Stimulated activated CD4-positive, alpha-beta T cell treated with anti-CD3 and anti-CD28 coated beads, Interleukin-4, amount 100 ng/mL, for 4 hours (primary cell): ENCODE data around the gene EXOC4.
"Not testable (repeated sequence)": the region's sequence is repeated elsewhere in the genome, so short reads cannot be mapped to it uniquely, and the experiment has no call there.

Source experiments
- DNase-seq, 2 experiments: peaks; one replicate each; pipeline ENCODE4 v3.0.0-alpha.2; 2020

The EXOC4 gene

DNA sequence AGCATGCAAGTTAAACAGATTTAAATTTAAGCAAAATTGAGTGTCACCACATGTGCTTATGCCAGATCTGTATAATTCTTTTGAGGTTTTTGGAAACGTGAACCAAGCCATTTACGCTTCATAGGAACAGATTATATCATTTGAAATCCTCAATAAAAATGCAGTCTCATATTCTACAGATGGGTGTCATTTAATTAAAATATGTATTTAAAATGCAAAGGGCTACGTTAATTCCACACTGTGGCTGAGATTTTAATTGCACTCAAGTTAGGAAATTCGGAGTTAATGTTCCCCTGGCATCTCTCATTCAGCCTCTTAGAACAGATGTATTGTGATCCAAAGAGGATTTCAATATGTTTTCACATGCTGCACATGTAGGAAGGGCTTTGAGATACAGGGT, 709.8 kb downstream of the EXOC4 start:
- DNase-seq: no peak

DNA sequence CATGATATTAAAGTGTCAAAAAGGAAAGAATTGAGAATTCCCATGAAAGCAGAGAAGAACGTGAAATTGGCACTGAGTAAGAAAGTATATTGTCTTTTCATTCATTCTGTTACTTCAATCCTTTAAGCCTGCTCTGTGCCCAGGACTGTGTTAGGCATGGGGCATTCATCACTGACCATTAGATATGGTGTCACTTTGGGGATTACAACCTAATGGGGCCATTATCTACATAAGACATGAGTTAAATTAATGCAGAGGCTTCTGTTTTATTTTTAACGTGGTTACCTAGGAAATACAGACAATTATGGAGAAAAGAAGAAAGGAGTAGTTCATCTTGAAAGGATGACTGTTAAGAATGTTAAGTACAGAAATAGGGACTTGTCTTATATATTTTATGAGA, 710.8 kb downstream of the EXOC4 start:
- DNase-seq: no peak

DNA sequence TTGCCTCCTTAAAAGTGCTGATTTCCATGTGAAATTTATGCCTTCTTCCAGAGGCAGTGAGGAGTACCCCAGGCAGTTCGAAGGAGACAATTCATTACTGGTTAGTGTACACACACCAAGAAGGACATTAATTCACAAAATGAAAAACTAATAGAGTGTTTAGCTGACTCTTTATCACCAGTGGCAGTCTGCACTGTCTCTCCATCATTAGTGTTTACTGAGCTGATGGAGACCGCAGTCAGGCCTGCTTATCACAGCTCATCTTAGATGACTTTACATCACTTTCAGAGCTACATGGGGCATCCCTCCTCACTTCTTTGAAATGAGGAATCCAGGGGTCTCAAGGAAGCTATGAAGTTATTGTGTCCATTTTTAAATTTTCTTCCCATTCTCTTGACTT, 718.7 kb downstream of the EXOC4 start:
- DNase-seq: no peak

DNA sequence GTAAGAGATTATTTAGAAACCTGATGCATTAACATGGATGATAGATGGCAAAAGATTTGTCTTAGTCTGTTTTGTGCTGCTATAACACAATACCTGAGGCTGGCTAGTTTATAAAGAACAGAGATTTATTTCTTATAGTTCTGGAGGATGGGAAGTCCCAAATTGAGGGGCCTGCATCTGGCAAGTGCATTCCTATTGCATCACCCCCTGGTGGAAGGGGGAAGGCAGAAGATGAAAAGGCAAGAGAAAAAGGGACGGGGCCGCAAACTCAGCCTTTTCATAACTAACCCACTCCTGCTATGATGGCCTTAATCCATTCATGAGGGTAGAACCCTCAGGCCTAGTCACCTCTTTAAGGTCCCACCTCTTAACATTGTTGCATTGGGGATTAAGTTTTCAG, 720.8 kb downstream of the EXOC4 start:
- DNase-seq: no peak

DNA sequence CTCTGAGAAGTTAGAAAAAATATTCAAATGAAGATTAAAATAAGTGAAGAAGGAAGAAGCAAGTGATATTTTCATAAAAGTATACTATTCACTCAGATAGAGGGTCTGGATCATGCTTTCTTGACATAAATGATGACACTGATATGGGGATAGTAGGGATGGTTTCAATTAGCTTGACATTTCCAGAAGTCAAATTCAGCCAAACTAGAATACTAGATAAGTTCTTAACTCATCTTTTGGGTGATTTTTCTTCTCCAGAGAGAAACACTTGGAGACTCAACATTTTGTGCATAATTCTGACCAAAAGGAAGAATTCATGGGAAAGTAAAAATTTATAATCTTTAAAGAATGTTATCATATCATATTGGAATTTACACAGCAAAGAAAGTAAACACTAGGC, 722.3 kb downstream of the EXOC4 start:
- DNase-seq: no peak

DNA sequence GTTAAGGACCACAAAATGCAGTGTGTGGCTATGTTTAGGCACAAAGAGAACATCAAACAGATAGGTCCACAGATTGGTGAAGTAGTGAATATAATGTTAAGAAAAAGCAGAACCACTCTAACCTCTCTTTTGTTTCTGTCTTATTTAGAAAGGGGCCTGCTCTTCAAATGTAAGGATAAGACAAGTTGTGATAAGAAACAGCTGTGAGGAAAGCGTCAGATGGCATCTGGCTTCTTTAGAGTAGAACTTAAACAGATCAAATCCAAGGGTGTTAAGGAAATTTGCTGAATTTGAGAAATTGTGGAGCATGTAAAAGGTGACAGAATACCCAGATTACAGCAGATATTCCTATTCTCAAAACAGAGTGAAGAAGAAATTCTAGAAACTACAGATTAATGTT, 723.3 kb downstream of the EXOC4 start:
- DNase-seq: no peak

DNA sequence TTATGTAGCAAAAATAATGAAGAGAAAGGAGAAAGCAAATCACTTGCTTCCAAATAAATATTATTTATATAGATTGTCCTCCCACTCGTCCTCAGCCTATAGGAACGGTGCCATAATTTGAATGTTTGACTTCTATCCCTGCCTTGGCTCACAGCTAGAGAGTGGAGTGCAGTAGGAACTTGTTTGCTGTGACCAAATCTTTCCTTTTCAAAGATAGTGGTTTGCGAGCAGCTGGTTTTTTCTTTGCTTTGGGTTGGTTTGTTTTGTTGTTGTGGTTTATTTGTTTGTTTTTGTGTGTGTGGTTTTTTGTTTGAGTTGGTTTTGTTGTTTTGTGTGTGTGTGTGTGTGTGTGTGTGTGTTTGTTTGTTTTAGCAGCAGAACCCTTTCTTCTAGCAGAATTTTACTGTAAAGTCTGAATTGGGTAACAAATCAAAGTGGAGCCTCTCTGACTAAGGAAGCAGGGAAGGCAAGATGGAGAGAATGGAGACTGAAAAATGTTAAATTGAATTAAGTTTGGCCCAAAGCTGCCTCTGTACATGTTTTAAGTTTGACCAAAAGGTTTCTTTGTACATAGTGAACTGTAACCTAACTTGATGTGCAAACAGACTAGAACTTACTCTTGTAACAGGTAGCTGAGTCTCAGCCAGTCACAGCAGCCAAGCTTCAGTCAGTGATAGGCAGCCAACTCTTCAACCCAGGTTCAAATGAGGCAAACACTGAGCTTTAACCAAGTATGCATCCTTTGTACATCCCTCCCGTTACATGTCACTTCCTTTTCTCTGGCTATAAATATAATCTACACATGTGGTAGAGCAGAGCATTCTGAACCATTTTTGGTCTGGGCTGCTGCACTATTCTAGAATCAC, 724.8 kb downstream of the EXOC4 start:
- DNase-seq: no peak

DNA sequence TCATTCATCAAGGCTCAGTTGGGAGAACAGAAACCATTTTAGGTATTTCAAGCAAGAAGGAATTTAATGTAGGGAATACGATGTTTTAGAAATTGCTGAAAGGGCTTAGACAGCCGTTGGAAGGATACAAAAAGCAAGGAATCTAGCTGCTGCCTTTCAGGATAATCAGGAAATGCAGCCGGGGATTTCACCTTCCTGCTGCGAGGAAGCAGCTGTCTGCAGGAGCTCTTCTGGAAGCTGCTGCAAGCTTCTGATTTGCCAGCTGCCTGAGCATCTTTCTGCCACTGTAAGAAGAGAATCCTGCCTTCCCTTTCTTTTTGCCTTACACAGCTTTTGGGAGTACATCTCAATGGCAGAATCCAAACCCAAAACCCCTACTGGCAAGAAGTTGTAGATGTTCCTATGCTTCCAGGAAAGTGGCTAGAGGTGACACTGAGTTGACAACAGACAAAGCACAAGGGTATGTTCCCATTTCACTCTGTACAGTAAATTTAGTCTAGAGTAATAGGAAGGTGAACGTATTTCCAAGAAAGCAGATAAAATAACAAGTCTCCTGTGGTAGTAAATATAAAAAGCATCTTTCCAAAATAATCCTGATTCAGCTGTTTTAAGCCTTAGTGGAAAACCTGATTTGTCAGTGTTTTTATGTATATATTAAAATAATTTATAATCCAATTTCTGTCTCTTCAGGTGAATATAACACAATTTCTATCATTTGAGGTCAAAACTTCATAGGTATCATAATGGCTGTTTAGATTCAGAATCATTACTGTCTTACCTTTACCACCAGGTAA, 725.8 kb downstream of the EXOC4 start:
- DNase-seq: no peak

DNA sequence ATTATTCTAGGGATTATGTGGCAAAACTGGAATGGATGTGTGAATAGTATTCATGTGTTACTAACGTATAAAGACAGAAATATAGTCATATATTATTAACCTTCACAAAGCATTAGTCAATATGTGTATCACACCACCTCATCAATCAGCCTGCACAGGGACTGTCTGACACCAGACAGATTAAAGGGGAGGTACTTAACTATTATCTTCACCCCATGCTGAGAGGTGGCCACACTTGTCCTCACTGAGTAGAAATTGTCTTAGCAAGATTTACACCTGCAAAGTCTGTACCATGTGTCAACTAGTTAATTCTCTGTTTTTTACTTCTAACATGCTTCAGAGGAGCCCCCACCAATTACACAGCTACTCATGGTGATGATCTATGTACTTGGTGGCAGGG, 727.9 kb downstream of the EXOC4 start:
- no peak for DNase-seq

DNA sequence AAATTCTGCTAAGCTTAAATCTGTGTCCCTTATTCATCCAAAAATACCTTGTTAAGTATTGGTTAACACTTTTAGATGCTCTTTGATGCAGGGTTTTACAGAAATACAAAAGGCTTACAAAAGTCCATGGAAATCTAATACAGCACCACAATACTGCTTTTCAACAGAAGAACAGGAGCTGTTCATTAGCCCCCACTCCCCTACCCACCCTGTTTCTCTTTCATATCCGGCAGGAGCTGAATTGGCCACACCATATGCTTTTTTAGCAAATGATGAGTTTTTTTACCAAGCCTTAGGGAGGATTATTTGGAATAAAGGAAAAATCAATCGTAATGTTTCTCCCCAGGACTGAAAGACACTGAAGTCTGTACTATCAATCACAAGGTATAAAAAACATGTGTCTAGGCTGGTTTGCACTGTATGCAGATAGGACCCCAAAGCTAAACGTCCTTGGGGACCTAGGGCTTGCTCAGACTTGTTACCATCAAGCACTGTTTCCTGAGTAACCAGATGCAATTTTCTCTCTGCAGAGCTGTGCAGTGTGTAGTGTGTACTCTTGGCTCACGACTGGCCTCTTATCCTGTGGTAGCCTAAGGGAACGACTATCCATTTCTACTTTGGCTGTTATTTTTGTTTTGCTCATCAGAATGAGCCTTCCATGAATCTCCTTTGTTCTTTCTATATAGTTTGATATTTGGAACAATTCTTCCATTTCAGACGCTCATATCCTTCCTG, 731.0 kb downstream of the EXOC4 start:
- no peak for DNase-seq

DNA sequence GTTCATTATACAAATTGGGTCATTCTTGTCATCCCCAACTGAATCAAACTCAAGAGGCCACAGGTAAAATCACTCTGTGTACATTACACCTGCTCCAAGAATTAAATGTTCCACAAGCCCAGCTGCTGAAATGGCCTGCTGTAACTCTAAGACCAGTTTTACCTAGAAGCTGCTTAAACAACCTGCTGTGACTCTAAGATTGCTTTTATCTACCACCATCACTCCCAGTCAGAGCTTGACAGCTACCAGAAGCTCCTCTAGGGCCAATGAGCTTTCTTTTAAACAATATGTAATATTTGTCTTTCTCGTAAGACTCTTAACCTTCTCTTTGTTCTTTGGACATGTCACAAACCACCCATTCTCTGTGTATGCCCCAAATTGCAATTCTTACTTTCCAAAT, 732.4 kb downstream of the EXOC4 start:
- DNase-seq: no peak

DNA sequence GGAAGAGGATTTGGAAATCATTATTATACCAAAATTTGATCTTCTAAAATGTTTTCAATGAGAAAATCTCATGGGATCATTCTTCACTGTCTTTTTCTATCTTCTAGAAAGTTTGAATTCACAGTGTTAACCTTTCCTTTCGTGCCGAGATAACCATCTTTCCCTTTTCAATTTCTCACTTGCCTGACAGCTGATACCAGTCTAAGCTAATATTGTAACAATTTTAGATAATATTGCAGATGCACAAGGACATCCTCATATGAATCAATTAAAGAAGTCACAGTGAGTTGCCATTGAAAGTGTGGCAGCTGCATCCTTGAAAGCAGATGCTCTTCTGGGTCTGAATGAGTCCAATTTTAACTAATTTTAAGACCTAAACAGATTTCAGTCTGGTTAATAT, 734.7 kb downstream of the EXOC4 start:
- no peak for DNase-seq

DNA sequence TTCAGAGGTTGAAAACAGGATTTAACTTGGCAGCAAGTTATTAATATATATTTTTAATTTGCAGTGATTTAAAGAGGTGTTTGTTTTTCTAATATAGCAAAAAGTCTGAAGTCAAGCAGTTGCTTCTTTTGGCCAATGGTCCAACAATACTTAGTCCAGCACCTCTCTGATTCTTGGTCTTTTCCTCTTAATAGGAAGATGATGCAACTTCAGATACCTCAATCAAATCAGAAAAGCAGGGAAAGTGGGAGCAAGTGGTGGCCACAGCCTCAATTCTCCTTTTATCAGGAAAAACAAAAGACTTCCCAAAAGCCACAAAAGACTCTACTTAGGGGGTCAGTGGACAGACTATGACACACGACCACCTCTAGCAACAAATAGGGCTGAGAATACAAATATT, 740.7 kb downstream of the EXOC4 start:
- DNase-seq: no peak

DNA sequence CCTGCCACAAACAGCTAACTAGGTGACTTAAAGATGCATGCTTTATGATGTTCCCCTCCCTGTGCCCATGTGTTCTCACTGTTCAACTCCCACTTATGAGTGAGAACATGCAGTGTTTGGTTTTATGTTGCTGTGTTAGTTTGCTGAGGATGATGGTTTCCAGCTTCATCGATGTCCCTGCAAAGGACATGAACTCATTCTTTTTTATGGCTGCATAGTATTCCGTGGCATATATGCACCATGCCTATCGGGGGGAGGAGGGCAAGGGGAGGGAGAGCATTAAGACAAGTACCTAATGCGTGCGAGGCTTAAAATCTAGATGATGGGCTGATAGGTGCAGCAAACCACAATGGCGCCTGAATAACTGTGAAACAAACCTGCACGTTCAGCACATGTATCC, 741.2 kb downstream of the EXOC4 start:
- DNase-seq: not testable (repeated sequence)

DNA sequence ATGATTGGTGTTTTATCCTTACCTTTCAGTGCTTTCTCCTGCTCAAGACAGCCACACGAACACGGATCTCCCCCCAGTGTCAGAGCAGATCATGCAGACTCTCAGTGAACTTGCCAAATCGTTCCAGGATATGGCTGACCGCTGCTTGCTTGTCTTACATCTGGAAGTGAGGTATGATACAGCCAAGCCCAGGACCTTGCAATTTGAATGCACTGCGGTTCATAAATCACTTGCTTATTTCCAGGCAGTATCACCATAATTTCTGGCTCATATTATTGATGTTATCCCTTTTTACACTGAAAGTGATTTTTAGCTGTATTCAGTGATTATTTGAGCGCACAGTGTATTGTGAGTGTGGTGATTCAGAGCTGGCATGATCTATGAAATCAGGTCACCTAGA, 744.6 kb downstream of the EXOC4 start:
- DNase-seq: no peak

DNA sequence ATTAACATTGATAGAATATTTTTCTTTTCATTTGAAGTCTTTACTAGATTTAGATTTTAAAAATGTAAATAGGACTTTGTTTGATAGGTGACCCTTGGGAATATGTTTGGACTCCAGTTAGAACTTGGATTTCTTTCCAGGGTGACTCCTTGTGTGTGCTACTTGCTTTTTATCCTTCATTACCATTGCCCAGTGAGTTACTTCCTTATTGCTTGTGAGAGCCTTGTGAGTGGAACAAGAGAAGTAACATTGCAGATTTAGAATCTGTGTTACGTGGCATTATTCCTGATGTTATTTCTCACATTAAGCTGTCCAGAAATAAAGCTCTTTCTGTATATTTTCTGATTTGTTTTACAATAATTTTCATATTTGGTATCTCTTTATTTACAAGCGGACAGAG, 746.3 kb downstream of the EXOC4 start:
- DNase-seq: no peak

DNA sequence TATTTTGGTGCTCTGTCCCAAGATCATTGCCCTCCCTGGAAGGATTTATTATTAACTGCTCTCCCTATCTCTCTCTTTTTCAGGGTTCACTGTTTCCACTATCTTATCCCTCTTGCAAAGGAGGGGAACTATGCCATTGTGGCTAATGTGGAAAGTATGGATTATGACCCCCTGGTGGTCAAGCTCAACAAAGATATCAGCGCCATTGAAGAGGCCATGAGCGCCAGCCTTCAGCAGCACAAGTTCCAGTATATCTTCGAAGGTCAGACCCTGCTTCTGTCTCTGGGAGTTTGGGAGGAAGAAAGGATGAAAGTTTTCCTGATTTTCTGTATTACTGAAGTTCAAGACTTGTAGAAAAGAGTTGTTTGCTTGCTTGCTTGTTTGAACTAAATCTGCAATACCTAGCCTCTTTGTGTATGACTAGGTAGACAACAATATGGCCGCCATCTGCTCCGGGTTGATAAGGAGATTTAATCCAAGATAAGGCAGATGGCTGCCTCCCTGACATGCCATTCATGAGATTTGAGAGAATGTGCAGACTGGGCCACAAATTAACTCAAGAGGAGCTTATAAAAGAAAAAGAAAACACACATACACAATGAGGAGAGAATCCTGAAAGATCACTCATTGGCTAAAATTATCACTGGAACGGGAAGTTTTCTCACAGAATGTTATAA, 752.1 kb downstream of the EXOC4 start:
- DNase-seq: no peak

DNA sequence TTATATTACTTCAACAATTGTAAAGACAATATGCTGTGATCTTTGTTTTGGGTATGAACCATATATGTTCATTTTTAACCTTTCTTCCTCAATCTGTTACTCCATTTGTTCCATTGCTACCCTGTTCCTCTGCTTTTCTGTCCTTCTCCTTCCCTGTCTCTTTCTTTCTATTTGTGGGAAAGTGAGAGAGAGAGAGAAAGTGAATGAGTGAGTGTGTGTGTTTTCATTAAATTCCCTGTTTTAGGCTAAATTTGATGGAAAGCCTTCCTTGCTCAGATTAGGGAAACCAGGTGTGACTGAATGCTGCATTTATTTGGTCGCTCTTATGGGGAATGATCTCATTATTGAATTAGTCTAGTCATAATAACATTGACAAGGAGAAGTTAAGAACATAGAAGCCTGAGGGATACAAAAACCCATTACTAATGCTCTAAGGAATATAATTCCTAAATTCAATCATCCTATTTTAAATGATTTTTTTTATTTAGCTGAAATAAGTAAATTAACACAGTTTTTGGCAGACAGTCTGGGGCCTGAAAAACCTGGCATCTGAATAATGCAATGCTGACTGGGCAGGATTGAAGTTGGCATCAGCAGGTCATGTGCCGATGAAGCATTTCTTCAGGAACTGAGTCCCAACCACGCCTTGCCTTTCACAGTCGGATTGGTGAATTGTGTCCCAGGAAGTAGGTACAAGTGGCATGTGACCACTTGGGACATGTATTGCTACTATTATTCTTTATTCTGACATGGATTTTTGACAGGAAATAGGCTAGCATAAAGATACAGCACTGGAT, 756.6 kb downstream of the EXOC4 start:
- no peak for DNase-seq

DNA sequence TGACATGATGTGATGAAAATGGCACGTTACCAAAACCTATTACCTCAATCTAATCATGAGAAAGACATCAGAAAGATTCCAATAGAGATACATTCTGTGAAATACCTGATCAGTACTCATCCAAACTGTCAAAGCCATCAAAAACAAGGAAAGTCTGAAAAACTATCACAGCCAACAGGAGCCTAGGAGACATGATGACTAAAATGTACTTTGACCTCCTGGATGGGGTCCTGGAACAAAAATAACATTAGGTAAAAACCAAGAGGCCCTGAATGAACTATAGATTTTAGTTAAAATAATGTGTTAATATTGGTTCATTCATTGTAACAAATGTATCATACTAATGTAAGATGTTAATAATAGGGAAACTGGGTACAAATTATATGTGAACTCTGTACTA, 760.4 kb downstream of the EXOC4 start:
- DNase-seq: no peak

DNA sequence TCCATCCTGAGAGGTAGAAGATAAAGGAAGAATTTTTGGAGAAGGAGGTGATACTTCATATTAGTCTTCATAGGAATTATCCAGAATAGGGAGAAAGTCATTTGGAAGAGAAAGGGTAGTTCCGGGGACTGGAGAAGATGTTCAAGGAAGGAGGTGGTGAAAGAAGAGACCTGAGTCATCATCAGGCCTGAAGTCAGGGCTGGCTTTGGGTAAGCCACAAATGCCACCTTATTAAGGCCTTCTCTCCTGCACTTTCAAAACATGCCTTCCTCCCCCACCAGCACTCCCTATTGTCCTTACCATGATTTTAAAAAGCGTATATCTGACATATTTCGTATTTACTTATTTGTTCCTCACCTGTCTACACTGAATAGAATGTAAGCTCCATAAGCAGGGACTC, 762.1 kb downstream of the EXOC4 start:
- DNase-seq: no peak

DNA sequence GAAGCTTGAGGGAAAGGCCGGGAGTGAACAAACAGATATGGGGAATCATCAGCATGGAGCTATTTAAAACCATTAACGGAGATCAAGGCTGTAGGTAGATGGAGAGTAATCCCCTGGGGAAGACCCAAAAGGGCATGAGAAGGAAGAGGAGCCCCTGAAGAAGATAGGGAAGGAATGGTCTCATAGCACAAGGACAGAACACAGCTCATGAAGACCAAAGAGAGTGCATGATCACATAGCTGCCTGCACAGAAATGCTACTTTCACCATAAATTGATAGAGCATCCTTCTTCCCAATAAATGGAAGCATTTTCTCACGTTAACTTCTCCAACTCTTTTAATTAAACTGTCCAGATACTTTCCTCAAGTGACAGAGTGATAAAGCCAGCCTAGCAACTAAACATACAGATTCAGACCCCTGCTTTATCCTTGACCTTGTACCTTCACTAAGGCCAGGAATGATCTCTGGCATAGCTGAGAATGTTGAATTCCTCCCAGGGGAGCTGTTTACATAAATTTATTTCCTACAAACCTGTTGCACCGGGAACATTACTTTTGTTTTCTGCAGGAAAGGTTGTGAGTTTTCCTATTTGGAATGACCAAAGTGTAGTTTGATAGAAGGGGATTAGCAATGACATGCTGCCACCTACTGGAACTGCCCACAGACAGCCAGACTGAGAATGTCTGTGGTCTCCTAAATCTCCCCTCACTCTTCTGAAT, 763.5 kb downstream of the EXOC4 start:
- no peak for DNase-seq

DNA sequence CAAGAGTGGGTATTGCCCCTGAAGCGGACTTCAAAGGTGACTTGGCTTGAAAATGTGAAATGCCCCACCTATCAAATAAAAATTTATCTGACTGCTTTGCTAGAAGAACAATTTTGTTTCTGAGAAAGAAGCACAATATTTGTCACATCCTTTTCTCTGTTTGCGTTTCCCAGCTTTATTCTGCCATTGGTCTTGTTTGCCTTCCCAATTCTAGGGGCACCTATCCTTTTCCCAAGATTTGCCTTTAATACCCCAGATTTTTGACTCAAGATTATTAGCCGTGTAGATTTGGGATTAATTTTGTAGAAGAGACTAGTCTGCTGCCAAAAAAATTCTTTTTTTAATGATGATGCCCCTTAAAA, 764.0 kb downstream of the EXOC4 start:
- DNase-seq: no peak
